Hematopoietic multipotent progenitor cell treated with erythropoietin and hydrocortisone succinate and interleukin-3 and kit ligand, for 8 days (in vitro differentiated cells): ENCODE data around the gene BEST2.

Source experiments
- DNase-seq: peaks from one replicate; pipeline ENCODE4 v3.0.0-alpha.2; 2015

Gene BEST2

DNA sequence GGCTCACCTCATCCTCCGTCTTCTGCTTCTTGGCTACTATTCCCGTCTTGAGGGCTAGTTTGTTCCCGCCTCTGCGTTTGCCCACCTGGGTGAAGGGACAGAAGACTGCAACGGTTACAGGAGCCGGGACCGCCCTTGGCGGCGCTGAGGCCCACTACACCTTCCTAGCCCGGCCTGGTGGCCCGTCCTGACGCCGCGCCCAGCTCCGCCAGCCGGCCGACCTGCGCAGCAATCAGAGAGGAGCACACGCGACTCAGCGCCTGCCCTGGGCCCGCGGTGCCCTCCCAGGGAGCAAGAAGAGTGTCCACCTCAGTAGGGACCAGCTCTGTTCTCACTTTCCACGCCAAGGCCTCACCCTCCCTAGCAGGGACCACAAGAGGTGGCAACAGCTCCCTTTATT is 20.3 kb upstream of the BEST2 start:
- DNase-seq = no peak

DNA sequence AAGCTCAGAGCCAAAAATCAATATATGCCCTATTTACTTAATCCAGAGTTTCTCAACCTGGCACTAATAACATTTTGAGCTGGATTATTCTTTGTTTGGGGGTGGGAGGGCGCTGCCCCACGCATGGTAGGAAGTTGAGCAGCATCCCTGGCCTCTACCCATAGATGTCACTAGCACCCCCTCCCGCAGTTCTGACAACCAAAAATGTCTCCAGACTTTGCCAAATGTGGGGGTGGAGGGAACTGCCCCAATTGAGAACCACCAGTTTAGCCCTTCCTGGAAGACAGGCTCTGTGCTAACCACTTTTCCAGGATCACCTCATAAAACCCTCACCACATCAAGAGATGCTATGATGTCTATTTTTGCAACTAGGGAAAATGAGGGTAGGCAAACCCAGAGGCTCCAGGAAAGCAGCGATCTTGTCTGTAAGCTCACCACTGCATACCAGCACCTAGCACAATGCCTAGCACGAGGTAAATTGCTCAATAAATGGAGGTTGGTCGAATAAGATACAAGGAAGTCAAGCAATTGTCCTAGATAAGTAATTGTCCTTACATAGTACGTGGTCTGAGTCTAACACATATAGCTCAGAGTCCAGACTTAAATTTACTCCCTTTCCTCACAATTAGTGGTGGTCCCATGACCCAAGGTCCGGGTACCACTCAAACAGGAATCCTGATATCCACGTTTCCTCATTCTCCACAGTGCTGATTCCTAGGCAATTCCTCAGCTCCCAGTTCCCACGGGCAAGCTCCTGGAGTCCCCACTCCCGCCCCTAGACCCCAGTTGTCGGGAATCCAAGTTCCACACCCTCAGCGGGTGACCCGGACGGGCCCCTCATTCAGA is 18.0 kb upstream of the BEST2 start:
- DNase-seq = peak; percentile 85

DNA sequence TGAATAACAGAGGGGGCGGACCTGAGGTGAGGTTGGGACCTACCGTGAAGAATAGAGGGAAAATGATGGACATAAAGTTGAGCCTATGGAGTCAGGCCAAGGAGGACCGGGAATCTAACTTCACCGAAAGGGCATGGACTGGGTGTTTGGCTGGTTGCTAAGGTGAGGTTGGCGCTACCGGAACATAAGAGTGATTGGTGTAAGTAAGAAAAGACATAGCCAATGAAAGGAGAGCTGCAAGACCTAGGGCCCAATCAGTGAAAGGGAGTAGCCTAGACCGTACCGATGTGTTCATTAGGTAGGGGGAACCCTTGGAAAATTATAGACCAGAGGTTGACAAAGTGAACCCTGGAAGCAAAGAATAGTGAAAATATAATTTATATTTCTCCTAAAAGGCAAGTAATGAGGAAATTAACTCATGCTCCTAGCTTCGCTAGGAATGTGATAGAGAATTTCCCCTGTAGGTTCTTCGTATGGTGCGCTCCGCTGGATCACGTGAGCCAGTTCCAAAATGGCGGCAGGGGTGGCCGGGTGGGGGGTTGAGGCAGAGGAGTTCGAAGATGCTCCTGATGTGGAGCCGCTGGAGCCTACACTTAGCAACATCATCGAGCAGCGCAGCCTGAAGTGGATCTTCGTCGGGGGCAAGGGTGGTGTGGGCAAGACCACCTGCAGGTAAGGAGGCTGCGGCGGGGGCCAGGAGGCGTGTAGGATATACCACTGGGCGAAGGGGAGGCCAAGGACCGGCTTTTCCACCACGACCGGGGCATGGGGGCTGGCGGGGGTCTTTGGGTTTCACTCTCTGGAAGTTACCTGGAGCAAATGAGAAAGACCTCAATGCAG is 14.4 kb upstream of the BEST2 start, which contains the start of gene GET3:
GET3 (plus strand) TSS at position 503 of the 840 bp plus-strand sequence; CDS start at position 512, 9 bp downstream.
- peak; percentile 100 for DNase-seq

DNA sequence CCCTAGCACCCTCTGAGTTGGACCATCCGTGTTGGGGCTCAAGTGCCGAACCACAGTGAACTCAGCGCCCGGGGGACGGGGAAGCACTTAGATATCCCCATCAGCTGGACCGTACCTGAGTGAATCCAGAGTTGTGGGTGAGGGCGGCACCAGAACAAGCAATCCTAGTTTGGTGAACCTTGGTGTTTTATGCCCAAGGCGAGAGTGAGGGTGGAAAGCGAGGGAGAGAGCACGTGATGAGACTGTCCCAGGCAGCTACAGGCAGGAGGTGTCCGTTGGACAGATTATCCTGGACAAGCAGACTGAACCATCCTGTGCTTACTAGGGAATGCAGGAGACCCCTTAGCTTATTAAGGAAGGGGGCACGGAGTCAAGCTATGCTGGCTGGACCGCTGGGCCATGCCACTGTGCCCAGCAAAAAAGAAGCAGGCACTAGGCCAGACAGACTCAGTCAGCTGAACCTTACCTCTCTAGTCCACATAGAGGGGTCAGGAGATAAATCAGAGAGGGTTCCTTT is 13.7 kb upstream of the BEST2 start:
- no peak for DNase-seq

GRCh38 chr19:12745166-12745897 is 6.3 kb upstream of the BEST2 start:
- DNase-seq = no peak

GRCh38 chr19:12748489-12748888 is 3.1 kb upstream of the BEST2 start:
- no peak for DNase-seq

- DNase-seq = no peak
These were observed 1.6 kb upstream of the BEST2 start for GRCh38 chr19:12749938-12750521.

- no peak for DNase-seq
These were observed 740 bp upstream of the BEST2 start for GRCh38 chr19:12750851-12751250.

GRCh38 chr19:12752056-12752781 is 628 bp downstream of the BEST2 start:
- no peak for DNase-seq

- DNase-seq = no peak
These were observed 3.0 kb downstream of the BEST2 start for GRCh38 chr19:12754465-12755196.

GRCh38 chr19:12756150-12756883 is 4.7 kb downstream of the BEST2 start:
- DNase-seq = no peak

GRCh38 chr19:12757544-12758274 is 6.1 kb downstream of the BEST2 start:
- DNase-seq = peak; percentile 68

DNA sequence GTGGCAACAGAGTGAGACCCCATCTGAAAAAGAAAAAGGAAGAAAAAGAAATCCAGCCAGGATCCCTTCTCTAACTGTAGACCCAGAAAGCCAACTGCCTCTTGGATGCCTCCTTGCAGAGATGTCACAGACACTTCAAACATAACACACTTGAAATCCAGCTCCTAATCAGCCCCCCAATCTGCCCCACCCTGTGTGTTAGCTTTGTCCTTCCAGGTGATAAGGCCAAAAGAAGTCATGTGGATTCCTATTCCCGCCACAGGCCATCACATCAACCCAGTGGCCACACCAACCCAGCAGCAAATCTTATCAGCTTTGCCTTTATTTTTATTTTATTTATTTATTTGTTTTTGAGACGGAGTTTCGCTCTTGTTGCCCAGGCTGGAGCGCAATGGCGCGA is 8.1 kb downstream of the BEST2 start:
- no peak for DNase-seq

DNA sequence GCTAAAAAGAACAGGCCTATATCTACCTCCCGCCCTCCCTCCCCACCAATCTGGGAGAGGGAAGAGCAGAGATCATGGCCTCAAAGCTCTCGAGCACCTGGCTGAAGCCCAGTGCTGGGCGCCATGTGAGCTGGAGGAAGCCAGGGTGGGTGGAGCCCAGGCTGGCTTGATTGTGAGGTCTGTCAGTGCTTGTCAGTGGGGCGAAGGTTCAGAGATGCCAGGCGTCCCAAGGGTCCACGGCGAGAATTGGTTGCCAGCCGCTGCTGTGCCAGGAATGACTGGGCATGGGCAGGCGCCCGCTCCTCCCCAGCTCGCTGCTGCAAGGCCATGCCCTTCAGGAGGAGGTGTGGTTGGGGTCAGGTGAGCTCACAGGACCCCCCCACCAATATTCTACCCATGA is 11.5 kb downstream of the BEST2 start:
- no peak for DNase-seq

GRCh38 chr19:12764698-12765097 is 13.1 kb downstream of the BEST2 start:
- DNase-seq = no peak

- DNase-seq = no peak
These were observed 14.5 kb downstream of the BEST2 start for GRCh38 chr19:12766051-12766521.

DNA sequence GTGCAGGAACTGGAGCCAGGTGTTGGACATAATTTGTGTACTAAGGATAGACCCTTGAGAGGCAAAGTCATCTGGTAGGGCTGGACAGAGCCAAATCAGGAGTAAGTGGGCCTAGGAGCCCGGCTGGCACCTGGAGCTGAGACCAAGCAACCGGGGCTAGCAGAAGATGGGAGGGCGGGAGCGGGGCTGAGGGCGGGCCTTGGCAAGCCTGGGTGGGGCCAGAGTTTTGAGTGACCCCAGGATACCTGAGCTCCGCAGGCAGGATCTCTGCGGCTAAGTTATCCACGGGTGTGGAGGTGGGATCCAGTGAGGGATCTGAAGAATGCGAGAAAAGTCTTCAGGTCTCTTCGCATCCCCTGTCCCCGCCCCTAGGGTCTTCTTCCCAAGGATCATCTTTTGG is 15.6 kb downstream of the BEST2 start:
- no peak for DNase-seq

- DNase-seq = no peak
These were observed 16.1 kb downstream of the BEST2 start for GRCh38 chr19:12767666-12768065.

DNA sequence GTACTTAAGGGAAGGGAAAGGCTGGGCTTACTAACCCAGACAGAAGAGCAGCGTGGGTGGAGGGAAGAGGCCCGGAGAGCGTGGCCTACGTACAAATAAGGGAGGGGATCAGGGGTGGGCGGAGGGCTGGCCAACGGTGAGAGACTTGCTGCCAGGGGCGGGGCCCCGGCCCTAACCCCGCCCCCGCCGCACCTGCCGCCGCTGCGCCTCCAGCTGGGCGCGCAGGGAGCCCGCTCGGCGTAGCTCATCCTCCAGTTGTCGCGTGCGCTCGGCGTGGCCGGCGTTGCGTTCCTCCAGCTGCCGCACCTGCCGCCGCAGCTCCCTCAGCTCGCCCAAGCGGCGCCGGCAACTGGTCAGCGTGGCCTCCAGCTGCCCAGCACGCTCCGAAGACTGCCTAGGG is 18.1 kb downstream of the BEST2 start:
- peak; percentile 36 for DNase-seq

DNA sequence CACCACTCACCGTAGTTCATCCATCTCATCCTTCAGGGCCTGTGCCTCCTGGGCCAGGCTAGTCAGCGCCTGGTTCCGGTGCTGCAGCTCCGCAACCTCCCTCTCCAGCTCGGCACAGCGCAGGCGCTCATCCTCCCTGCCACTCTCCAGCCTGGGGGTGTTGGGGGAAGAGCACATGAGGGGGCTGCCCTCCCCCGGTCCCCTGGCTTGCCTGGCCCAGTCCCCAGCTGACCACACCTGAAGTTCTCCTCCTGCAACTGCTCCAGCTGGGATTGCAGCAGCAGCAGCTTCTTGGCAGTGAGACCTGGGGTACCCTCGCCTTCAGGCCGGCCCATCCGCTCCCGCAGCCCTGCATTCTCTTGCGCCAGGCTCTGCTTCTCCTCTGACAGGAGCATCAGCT is 19.3 kb downstream of the BEST2 start:
- no peak for DNase-seq
